ENCODE measurements around the gene RIMBP2.

RIMBP2 gene

DNA sequence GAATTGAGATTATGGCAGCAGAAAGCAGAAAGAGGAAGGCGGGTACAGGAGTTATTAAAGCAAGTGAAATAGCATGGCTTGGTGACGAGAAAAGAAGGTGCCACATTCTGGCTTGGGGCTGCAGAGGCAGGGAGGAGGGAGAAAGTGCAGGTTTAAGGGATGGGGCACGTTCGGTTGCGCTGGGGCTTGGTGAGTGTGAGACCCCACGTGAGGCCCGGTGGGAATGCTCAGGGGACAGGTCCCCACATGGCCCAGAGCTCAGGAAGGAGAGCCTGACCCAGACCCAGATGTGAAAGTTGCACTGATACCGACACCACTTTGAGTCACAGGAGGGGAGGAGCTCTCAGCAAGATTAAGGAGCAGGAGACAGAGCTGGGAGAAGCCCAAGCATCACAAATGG is 191.3 kb downstream of the RIMBP2 start:
- no peak for DNase-seq

DNA sequence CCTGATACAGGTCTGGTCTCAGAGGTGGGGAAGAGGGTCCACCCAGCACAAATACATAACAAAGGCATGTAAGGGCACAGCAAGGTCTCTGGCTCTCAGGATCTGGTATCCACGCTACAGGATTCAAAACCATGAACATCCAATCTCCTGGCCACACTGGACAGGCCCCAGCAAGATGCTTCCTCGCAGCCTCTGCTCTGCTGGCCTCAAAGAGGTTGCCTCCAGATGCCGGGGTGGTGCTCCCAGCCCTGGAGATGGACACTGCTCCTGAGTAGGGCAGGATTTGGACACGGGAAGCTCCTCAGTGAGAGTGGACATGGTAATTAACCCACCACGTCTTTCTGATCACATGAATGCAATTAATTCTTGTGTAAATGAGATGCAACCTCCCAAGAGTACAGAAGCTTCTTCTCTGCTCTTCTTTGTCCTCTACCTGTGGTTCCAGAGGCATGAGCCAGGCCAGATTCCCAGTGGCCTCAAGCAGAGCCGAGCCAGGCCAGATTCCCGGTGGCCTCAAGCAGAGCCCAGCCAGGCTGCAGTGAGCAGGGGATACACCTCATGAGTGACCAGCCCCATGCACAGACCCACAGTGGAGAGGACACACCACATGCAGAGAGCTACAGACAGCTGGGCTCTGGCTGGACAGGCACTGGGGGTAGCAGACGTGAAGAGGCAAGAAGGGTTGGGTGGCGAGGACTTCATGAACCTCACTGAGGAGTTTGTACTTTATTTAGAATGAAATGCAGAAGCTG is 192.1 kb downstream of the RIMBP2 start:
- no peak for DNase-seq

DNA sequence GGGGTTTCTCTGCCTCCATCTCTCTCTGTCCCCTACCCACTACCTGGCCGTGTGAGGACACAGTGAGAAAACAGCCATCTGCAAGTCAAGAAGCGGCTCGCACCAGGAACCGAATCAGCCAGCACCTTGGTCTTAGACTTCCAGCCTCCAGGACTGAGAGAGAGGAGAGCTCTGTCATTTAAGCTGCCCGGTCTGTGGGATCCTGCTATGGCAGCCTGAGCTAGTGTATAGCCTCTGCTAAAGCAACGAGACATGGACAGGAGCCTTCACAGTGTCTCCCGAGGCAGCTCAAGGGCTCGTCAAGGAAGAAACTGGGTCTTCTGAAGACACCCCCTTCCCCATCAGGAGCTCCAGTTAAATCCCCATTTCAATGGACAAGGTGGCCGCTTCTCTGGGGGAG is 192.9 kb downstream of the RIMBP2 start:
- DNase-seq = no peak

DNA sequence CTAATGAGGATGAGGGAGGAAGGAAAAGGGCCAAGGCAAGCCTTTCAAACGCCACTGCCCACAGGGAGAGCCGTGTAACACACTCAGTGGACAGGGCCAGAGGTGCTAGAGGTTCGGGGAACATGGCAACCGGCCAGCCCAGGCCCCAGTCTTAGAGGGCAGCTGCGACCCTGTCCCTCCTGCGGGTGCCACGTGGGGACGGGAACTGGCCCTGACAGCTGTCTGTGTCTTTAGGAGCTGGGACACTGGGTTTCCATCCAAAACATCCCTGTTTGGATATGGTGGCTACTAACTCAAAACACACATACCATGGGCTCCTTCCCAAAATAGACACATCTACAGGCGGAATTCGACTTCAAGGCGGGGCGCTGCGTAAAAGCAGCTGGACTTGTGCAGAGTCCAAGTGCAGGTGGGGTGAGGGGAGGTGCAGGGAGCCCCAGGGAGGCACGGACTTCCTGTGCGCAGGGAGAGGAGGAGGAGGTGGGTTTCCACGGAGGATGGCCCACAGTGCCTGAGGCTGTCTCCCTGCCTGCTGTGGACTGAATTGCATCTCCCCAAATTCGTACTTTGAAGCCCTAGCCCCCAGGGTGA is 193.8 kb downstream of the RIMBP2 start:
- no peak for DNase-seq

DNA sequence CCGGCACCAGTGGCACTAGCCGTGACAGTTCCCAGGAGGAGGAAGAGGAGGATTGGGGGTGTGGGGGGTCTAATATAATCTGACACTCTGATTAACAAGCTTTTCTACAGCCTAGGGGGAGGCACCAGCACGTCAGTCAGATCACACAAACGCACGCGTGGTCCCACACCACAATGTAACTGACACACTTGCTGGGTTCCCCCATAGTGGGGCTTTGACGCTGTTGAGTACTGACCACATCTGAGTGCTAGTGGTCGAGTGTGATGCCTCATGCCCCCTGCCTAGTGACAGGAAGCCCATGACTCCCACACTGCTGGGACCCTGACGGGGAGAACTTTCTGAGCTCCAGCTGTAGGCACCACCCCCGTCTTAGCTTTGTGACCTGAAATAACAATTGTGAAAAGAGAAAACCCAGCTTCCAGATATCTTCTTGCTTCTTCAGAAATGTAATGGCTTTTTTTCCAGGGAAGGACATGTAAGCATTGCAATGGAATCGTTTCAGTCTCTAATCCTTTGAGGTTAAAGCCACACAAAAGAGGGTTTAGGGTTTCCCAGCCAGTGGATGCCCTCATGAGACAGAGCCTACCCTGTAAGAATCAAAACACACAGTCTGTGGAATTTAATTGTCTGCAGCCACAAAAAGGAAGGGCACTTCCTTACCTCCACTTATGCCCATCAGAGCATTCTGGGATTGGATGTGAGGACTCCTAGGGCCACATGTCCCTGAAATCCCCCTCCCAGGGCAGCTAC is 194.5 kb downstream of the RIMBP2 start:
- DNase-seq = no peak

DNA sequence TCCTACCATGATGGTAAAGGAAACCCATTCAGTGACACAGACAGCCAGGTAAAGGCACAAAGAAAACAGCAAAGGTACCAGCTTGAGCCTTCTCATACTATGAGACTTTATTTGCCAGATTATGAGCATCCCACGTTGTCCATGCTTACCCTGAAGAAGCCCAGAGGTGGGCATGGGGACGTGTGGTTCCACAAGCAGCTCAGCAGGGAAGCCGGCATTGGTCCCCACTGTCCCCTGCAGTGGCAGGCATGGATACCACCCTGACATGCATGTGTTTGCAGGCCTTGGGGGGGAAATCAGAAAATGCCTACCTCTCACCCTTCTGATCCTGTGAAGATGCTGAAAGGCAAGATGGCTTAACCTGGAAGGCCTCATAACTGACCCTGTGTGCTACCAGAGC is 195.3 kb downstream of the RIMBP2 start:
- no peak for DNase-seq

DNA sequence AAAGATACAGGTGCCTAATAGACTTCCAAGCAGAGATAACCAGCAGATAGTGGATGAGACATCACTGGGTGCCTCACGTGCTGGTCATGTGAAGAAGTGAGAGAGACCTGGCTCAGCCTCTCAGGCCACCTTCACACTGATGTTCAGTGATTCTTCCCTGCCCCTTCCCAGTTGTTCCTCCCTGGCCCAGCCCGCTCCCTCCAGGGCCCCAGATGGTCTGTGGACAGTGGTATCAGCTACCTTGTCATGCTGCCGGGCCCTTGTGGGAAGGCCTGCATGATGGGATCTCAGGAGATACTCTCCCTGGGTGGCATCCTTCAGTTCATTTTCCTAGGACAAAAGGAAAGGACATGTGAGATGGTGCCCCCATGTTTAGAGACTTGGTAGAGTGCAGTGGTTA is 198.5 kb downstream of the RIMBP2 start:
- no peak for DNase-seq

DNA sequence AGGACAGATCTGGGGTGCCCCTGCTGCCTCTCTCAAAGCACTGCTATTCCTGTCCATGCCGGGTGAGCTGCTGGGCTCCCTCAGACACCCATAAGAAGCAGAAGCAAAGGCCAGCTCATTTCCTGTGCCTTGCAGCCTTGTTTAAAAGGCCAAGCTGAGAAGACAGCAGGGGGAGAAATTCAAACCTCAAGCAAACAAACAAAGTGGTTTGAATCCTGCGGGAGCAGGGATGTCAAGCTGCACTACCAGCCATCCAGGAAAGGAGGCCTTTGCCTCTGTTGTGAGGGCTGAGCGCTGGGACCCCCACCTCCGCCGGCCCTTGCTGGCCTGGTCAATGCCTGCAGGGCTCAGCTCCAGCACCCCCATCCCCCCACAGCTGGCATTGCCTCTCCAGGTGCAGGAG is 201.9 kb downstream of the RIMBP2 start:
- no peak for DNase-seq

DNA sequence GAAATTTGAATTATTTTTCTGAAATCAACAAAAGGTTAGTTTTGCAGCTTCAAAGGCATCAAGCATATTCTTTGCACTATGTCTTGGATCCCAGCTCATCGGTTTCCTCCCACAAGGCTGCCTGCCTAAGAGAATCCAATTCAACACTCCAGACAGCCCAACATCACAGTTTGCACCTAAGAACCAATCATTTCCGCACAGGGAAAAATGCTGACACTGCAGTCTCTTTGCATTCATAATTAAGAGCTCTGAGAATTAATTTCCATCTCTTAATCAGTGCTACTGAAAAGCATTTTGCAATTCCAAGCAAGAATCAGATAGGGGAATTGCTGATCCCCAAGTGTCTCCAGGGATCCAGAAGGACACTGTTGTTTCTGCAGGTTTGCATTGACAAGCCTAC is 202.5 kb downstream of the RIMBP2 start:
- DNase-seq = no peak

DNA sequence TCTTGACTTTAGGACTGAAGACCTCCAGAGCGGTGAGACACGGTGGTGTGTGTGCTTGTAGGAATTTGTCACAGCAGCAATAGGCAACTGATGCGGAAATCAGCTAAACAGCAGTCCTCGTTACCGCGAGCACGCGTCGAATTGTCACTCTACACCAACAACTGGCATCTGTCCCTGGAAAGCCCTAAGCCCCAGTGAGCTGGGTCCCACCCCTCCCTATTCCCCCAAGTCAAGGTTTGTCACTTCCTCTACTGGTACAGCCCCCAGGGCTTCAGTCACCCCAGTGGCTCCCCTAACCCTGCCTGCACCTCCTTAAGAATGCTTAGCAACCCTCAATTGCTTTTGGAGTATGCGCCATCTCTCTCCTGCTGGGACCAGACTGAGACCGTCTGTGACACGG is 204.8 kb downstream of the RIMBP2 start:
- DNase-seq = no peak

DNA sequence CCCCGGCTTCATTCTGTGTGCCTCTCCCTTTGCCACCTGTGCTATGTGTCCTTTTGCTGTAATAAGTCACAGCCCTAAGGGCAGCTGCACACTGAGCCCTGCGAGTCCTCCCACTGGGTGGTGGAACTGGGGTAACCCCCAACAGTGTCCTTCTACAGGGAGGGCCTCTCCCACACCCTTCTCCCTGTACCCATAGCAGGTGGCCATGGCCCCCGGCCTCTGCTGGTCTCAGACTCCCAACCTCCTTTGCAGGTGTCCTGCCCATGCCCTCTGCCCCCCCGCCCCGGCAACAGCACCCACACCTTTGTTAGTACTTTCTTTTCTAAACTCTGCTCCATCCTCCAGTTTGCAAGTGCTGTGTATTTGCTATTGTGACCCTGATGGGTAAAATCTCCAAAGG is 206.6 kb downstream of the RIMBP2 start:
- DNase-seq = no peak

DNA sequence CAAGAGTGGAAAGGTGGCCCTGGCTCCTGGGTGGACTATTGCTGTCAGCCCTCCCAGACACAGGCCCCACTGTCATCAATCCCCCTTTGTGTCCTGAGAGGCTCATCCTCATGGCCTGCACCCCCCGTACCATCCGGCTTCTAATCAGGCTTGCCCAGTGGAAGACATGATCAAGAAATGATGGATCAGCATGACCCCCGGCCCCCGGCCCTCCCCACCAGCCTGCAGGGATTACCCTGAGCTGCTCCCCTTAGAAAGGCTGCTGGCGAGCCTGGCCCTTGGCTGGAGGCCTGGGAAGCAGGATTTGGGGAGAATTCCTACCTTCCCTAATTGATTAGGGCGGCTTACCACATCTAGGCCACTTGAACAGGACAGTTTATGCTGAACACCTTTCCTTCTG is 207.3 kb downstream of the RIMBP2 start:
- DNase-seq = no peak

DNA sequence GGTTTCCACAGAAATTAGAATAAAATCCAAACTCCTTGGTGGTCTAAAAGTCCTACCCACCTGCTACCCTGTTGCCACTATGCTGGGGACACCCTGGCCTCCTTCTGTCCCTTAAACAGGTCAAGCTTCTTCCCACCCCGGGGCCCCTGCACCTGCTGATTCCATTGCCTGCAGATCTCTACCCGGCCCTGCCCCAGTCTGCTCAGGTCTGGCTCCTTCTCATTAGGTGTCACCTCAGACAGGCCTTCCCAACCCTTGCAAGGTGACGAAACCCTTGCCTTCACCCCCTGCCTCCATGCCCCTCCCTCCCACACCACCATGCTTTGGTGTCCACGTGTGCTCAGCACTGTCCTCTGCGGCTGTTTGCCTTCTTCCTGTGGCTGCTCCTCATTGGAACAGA is 207.8 kb downstream of the RIMBP2 start:
- DNase-seq = no peak

DNA sequence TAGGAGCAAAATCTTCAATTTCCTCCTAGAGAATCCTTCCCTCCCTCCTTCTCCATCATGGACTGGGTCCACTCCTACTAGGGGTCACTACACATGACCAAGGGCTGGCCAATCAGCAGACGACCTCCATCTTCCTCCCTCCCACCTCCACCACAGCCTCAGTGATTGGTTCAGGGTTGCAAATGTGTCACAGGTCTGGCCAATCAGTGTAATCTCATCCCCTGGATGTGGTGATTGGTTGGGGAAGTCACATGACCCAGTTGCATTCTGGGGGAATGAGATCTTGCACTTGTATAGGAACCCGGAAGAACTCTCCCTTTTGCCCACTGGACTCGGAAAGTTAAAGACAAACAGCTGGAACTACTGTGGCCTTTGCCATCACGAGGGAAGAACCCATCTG is 209.3 kb downstream of the RIMBP2 start:
- DNase-seq = no peak

DNA sequence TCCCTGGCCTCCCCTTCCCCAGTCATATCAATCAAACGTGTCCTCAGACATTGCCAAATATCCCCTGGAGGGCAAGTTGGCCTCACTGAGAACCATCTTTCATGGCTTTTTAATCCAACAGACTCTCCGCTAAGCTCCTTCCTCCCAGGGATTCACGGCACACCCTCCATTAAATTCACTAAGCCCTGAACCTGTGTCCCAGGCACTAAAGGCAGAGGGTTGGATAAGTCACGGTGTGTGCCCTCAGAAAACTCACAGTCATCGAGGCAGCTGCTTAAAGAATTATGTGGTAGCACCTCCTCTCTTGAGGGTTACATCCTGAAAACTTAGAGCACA is 211.3 kb downstream of the RIMBP2 start:
- DNase-seq = no peak

DNA sequence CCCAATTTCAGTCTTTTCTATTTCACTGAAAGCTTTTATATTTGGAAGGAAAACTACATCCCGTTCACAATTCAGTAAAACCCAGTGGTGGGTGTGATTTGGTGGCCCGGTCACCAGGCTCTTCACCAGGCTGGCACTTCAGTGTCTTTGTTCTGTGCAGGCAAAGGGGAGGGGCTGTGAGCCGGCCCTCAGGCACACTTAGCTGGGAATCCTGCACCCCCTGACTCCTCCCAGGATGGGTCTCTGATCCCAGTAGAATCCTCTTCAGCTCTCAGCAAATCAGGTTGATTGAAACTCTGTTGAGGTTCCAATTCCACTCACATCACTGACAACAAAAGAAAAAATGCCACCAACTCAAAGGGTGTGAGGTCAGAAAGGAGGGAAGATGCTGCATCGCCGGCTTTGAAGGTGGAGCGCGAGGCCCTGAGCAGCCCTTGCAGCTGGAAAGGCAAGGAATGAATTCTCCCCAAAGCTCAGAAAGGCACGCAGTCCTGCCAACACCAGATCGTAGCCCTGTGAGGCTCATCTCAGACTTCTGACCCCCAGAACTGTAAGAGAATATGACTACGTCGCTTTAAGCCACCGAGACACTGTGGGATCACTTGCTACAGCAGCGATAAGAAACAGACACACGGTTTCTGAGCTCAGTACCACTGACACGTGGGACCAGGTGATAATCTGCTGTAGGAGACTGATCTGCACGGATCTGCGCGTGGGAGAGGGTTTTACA is 211.8 kb downstream of the RIMBP2 start:
- no peak for DNase-seq

DNA sequence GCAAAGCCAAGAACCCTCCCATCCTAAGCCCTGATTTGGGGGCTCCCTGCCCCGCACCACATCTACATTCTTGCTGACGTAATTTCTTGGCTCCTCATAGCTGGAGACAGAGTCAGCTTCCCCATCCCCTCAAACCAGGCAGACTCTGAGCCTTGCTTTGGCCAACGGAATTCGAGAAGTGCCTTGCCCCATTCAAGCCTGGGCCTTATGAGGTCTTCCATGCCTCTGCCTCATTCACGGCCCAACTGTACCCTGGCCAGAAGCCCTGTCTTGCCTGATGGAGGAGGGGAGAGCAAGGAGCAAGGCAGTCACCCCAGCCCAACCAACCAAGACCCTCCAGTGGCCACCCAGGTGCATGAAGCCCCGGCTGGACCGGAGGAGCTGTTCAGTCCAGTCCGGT is 214.3 kb downstream of the RIMBP2 start:
- DNase-seq = no peak

DNA sequence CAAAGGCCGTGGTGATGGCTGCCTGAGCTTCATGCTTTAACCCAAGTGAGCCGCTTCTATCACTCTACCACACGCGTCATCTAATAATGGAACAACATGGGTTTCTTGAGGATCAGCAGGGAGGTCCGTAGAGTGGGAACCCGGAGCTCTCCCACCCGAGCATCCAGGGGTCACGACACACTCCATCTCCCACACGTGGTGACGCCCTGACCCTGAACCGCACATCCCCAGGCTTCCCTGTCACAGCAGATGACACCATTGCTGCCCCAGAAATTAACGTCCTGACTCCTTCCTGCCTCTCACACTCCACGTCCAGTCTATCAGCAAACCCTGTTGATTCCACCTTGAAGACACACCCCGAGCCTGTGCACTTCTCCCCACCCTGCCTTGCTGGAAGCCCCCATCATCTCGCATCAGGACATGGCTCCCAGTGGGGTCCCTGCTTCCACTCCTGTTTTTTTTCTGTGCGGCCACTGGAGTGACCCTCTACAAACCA is 215.2 kb downstream of the RIMBP2 start:
- no peak for DNase-seq

DNA sequence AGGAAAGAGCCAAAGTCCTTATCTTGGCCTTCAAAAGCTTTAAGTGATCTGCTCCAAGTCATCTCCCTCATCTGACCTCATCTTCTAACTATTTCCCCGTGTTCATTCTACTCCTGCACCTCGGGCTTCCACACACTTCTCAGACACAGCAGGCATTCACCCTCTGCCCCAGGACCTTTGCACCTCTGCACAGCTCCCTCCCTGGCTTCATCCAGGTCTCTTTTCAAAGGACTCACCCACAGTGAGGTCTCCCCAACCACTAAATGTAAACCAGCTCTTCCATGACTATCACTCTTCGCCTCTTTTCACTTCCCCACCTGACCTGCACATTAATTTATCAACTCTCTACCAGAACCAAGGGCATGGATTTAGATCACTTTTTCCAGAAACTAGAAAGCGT is 216.6 kb downstream of the RIMBP2 start:
- no peak for DNase-seq

DNA sequence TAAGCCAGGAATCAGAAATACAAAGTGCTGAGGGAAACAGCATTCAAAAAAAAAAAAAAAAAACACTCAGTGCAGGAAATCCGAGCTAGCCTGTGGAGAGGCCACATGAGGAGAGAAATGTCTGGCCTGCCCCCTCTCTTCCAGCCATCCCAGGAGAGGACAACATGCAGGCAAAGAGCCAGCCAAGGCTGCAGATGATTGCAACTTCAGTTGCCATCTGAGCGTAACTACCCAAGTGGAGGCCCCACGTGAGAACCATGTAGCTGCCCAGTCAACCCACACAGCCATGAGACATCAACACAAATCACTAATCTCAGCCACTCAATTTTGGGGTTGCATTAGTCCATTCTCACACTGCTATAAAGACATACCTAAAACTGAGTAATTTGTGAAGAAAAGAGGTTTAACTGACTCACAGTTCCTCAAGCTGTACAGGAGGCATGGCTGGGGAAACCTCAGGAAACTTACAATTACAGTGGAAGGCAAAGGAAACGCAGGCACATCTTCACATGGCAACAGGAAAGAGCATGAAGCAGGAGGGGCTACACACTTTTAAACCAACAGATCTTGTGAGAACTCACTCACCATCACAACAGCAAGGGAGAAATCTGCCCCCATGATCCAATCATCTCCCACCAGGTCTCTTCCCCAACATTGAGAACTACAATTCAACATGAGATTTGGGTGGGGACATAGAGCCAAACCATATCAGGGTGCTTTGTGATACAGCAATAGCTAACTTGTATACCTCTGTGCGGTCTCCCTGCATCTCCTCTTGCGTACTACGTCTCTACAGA is 217.3 kb downstream of the RIMBP2 start:
- DNase-seq = no peak

DNA sequence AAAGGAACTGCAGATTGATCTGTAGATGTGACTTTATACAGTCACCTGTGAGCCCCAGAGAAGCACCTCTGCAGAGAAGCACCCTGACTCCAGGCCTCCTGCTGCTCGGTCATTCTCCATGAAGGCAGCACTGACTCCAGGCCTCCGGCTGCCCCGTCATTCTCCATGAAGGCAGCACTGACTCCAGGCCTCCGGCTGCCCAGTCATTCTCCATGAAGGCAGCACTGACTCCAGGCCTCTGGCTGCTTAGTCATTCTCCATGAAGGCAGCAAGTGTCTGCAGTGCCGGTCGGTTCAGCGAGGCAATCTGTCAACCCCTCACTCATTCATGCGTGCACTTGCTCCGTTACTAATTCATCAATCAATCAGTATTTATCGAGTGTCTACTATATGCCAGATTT is 218.1 kb downstream of the RIMBP2 start:
- DNase-seq = no peak

DNA sequence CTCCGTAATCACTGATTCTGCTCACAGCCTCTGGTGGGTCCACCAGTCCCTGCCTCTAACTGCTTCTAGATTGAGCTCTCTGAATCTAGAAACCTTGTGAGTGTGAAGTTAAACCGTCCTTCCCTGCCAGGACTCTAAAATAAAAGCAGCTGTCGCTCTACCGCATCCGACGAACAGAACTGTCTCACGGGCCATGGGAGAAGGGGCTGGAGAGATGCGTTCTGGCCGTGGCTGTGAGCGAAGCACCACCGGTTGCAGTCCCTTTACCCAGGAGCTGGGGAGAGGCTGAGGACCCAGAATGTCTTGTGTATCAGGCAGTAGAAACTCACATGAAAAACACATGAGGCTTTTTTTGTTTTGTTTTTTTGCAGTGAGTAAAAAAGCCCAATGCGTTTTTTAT is 218.8 kb downstream of the RIMBP2 start:
- no peak for DNase-seq

Data from activated CD4-positive, CD25-positive, alpha-beta regulatory T cell treated with anti-CD3 and anti-CD28 coated beads, Interleukin-2, amount 50 U/mL, for 72 hours (primary cell).